GM21390 (cell line): Measurements from ENCODE around the gene LRRC42.

Experiments used
- ATAC-seq: cut with Tn5 transposase; IDR thresholded peaks from one replicate; pipeline ENCODE4 v1.9.1; 2021; ENCODE audit not compliant: unreplicated experiment

LRRC42 gene

DNA sequence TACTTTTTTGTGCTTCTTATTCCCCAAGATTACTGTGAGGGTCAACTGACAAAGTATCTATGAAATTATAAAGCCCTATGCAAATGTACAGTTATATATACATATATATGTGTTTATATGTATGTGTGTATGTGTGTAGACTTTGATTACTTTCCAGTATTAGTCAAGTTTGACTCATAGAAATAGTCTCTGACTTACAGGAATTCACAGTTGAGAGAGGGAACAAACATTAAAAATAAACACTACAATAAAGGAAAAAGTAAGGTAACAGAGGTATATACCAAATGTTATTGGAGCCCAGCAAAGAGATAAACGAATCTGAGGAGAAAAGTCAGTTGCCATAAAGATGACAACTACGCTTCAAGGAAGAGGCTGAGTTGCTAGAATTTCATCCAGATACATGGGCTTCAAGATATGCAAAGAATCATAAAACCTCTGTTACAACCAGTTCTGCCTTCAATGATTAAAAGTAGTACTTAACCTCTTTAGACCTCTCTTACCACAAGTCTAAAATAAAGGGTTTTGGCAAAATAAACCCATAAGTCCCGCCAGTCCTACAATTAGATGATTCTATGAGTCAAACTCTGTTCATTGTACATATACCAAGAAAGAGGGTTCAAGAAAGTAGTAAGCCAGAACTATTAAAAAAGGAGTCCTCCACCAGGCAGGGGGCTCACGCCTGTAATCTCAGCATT is 7.9 kb upstream of the LRRC42 start:
- no peak for ATAC-seq

DNA sequence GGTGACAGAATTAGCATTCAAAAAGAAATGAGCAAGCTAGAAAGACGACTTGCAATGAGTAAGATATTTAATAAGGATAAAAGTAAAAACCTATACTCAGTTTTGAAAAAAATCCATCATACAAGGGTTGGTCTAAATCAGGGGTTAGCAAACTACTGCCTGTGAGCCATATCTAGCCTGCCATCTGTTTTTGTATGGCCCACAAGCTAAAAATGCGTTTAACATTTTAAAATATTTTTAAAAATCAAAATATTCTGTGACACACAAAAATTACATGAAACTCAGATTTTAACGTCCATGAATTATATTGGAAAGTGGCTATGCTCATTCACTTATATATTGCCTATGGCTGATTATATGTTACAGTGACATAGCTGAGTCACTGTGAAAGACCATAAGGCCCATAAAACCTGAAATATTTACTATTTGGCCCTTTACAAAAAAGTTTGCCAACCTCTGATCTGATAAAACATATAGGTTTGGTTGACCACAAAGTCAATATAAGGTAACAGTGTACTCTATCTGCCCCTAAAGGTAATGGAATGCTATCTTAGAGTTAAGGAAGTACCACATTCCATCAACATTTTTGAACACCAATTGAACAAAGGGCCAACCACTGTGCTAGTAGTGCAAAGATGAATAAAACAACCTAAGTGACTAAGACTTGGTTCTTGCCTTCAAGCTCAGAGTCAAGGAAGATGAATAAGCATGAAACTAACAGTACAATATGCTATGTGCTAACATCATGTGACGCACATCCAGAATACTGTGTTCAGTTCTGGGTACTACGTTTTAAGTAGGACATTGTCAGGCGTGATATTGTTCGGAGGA is 3.8 kb upstream of the LRRC42 start:
- no peak for ATAC-seq

DNA sequence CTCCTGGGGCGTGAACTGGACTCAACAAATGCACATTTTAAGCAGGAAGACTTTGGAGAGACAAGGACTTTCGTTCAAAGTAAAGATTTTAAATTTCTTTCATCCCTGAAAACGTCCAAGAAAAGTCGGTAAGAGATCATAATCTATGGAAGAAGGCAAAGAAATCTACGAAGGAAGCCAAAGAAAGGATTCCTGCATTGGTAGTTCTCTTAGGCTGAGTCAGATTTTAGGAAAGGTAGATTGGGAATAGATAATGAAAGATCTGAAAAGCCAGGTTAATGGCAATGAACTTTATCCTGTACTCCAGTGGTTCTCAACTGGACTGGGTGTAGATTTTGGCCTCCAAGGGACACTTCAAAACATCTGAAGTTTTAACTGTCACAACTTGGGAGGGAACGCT is 3.1 kb upstream of the LRRC42 start:
- no peak for ATAC-seq

DNA sequence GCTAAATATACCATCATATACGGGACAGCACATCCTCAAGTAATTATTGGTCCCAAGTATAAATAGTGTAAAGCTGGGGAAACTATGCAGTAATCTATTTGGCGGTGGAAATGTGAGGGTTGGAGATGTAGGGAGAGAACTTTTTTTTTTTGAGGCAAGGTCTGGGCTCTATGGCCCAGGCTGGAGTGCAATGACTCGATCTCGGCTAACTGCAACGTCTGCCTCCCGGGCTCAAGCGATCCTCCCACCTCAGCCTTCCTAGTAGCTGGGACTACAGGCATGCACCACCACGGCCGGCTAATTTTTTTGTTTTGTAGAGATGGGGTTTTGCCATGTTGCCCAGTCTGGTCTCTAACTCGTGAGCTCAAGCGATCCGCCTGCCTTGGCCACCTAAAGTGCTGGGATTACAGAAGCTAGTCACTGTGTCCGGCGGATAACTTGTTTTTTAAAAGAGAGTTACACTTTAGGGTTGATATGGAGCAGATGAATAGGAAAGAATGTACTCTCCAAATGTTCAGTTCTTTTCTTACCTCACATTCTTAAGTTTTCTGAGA is 2.6 kb upstream of the LRRC42 start:
- ATAC-seq, result no peak

DNA sequence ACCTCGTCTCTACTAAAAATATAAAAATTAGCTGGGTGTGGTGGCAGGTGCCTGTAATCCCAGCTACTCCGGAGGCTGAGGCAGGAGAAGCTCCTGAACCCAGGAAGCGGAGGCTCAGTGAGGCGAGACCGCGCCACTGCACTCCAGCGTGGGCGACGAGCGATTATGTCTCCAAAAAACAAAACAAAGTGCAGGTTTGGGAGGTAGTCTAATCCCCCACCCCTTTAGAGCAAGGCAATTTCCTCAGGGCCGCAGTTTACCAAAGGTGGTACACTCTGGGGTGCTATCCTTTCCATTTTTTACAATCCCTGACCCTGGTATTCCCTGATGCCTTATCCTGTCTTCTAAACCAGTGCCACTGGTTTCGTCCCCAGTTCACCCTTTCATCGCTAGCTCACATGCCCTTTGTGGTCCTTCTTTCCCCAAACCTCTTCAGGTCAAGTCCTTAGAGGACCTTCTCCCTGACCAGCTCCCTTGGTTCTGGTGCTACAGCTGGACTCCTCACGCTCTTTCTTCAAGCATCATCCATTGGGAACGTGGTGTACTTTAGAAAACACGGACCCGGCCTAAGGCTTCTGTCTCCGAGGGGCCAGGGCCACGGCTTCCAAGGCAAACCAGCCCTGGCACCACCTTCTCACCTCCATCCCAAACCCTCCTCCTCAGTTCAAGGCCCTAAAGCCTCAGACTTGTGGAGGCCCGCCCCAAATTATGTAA is 1.5 kb upstream of the LRRC42 start:
- no peak for ATAC-seq

DNA sequence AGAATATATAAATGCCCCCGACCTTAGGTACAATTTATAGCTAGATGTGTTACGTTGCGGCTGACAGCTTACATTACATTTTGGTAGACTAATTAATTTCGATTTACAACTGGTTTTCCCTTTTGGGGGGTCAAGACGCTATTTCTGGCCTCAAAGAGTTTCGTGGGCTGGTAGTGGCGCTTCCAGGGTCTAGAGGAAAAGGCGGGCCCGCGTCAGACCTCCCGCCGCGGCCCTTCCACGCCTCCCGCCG is 1.0 kb upstream of the LRRC42 start:
- ATAC-seq, result no peak

DNA sequence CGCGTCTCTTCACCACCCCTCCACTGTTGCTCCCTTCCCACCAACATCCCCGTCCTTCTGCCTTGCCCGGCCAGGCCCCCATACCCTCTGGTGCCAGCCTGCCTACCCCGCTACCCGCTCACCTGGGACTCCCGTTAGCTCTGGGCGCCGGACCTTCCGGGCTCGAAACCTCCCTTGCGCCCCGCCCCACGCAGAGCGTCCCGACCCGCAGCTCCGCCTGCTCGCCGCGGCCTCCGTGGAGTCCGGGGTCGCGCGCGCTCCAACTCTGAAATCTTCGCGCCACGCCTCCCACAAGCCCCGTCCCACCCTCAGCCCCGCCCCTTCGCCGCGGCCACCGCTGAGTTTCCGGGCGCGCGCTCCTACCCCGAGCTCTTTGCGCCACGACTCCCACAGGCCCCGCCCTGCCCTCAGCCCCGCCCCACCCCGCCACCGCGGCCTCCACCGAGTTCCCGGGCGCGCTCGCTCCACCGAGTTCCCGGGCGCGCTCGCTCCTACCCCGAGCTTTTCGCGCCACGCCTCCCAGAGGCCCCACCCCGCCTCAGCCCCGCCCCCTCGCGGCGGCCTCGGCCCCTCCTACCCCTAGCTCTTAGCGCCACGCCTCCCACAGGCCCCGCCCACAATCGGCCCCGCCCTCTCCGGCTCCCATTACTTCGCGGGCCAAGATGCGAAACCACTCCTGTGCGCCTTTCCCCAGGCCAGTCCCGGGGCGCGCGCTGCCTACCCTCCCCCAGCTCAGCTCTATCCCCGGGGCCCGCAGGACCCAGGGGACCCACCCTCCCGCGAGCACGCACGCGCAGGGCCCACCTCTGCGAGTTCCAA is 508 bp upstream of the LRRC42 start, which contains the start of gene IFT25:
TSS of gene IFT25 (minus strand) at position 267 of the 819 bp plus-strand sequence. CDS start 5,617 bp downstream, outside the sequence.
- ATAC-seq, result peak; percentile 77

DNA sequence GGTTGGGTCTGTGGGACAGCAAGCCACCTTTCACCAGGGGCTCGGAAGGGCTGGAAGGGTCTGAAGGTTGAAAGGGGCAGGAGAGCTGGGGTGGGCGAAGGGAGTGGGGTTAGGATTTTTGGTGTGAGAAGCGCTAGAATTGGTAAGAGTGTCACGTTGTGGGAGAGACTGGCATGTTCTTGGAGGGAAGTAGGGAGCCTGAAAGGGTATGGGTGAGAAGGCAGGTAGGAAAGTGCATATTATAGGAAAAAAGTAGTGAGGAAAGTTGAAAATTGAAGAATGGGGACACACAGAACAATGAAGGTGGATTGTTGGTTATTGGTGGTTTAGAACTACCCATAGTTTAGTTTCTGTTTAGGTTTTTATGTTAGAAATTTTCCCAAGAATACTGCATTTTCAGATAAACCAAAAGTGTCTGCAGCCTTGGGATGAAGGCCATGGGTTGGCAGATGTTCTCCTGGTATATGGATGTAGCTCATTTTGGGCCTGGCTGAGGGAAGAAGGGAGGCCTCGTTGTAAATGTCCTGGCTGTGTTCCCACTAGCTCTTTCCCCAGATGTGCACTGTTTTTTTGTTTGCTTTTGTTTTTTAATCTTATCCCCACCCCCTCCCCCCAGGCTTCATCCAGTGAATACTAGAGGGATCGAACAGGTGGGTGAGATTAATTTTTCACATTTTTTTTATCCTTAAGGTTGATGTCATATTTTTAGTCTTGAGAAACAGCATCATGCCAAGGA is 1.2 kb downstream of the LRRC42 start:
- no peak for ATAC-seq

DNA sequence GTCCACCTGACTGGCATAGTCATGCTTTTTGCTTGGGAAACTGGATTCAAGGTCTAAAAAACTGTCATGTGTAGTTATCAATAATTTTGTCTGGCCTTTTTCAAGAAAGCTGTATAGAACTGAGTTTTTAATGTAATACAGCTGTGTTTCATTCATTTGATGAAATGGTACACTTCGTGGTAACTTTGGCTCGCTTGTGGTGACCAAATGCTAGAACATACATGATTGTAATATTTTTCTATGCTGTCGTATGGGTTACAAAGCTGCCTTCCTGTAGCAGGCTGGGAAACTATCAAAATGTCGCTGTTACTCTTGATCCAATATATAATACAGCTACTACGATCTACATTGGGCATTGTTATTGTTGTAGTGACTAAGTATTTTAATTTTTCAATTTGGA is 2.1 kb downstream of the LRRC42 start:
- ATAC-seq, result no peak

DNA sequence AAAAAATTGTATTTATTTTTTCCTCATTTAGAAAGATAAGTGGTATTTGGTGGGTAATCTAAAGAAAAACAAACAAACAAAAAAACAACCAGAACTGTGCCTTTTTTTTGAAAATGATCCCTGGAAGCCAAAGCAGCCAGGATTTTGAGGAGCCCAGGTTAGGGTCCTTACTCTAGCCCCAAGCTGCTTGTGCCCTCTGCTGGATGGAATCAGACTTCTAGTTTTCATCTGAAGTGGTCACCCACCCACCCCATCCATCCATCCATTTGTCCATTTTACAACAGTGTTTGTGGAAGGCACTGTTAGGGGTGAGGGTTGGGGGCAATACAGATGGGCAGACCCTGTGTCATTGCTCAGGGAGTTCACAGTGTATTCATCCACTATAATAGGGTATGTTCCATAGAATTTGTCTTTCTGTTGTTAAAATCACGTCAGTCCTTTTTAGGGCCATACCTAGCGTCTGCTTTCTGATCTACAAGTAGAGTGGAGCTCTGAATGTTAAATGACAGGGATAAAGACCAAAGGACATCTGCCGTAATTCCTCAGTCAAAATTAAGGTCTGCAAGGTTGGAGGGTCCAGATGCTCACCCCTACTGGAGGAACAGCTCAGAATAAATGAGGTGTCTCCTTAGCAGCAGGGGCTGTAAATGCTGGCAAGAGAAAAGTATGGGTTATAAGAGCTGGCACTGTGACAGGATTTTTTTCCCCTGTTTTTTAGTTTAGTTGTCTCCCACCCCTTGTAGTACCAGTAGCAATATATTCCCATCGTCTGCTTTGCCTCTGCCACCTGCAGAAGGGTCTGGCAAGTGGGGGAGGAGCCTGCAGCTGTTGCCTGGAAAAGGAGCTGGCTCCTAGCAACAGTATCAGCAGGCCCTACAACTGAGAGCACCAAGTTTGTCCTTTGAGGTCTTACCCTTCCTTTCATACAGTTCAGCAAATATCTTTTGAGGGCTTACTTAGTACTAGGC is 3.2 kb downstream of the LRRC42 start:
- ATAC-seq, result no peak

DNA sequence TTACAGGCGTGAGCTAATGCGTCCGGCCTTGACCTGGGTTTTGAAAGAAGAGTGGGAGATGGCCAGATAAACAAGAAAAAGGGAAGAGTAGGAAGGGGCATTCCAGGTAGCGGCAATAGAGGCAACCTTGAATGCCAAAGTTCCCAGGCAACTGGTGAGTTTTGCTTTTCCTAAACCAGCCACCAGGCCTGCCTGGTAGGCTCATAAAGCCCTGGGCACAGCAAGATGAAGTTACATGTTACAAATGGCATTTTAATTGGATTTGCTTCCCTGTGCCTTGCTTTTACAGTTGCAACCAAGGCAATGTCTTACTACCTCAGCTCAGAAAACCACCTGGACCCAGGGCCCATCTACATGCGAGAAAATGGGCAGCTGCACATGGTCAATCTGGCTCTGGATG is 5.5 kb downstream of the LRRC42 start:
- no peak for ATAC-seq

DNA sequence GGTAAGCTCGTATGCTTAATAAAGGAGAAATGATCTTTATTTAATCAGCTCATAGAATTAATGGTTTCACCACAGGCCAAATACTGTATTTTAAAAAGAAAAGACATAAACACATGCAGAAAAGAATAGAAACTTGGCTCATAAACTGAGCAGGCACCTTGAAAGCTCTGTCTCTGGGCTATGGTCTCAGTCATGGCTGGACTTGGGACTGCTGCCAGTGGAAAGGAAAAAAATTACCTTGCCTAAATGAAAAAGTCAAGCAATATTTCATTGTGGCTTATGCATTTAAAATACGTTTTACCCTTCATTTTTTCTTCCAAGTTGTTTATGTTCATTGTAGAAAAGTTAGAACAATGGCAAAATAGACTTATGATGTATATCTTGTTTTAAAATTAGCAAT is 8.0 kb downstream of the LRRC42 start:
- no peak for ATAC-seq

DNA sequence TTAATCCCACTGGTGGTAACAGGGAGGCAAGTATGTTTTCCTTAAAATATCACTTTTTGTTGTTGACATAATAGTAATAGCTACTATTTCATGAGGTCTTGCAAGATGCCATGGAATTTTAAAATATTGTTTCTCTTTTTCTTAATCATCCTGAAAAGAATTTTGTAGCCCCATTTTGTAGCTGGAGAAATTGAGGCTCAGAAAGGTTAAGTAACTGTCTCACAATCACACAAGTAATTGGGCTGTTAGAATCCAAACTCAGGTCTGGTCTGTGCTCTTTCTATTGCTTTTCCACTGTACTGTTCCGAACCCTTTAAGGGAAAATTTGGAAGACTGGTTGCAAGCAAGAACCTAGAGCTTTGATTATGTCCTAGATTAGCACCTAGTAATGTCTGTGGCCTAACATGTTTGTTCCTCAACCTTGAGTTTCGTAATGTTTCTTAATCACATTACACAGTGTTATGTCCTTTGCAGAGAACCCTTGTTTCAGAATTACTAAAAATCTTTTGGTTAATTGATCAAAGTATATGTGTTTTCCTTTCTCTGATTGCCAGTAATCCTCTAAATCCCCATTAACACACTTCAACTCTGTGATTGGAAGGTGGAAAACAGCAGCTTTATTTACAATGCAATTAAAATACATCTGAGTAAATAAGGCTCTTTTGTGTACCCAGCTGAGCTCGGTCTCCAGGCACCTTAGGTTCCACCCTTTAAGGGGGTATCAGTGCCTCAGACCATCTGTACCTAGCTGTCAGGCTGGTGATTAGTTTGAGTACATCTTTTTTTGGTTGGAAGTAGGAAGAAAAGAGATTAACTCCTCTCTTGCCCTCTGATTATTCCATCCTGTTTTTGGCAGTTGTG is 10.4 kb downstream of the LRRC42 start:
- no peak for ATAC-seq

DNA sequence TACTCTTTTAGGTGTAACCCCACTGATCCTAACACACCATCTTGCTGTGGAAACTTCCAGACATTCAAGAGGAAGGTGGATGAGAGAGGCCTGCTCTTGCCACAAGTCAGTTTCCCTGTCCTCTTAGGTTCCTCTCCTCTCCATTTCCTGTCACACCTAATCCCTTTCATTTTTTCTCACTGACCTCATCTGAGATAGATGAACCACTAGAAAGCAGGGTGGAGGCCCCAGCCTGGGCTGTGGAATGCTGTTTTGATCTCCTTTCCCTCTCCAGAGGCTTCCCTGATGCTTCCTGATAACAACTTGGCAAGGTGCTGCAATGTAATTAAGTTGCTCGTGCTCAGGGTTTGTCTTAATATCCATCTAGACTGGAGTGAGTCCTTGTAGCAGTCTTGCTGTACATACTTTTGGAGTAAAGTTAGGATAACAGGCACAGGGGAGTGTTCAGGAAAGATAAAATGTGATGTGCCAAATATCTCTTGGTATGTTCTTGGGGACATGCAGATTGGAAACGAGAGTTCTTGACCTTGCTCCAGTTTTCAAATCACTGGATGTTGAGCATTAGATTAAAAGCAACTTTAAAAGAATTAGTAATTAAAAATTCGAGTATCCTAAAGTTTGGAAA is 11.2 kb downstream of the LRRC42 start:
- no peak for ATAC-seq

DNA sequence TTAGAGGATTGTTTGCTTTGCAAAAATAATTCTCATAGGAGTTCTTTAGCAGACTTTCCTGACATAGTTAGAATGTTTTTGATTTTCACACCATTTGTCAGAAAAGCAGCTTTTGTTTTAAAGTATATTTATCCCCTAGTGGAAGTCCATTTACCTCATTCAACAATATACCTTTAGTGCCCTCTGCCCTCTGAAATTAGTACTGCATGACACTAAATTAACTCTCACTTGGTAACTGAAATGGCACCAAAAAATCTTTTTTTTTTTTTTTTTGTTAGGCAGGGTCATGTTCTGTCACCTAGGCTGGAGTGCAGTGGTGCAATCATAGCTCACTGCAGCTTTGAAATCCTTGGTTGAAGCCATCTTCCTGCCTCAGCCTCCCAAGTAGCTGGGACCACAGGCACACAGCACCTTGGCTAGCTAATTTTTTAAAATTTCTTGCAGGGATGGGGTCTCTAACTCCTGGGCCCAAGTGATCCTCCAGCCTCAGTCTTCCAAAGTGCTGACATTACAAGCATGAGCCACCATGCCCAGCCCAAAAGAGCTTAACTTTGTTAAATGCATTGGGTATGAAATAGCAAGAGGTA is 13.6 kb downstream of the LRRC42 start:
- no peak for ATAC-seq

DNA sequence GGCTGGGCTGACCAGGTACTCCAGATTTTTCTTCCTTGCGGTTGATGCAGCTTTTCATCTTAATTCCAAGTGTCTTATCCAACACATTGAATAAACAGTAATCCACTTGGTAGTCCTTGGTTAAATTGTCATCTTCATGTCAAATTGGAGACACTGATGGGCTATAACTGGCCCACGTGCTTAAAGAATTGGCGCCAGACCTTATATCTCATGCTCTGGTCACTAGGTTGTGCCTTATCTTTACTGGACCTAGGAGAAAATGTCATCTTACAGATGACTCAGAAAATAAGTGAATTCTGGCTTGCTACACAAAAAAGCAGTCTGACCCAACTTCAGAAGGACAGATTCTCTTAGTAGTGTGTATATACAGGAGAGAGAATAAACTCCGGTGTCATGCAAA is 16.2 kb downstream of the LRRC42 start:
- no peak for ATAC-seq

DNA sequence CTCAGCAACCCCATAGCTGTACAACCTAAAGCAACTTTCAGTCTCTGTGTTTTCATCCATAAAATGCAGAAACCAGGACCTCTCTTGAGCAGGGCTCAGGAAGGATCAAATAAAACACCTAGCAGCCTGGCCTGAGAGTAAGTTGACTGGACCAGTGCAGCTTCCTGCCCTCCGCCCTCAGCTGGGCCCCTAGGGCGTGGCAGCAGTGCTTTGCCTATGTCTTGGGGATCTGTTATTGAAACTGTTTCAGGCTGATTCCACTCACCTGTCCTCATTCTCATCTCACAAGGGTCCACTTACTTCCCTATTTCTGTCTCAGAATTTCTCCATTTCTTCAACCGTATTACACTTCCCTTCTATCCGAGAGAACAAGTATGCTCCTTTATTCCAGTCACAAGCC is 17.3 kb downstream of the LRRC42 start:
- ATAC-seq, result no peak
